Stomach (tissue), 4 donors: Measurements from ENCODE around the gene MACROH2A1.

Source experiments
- EP300 ChIP-seq: sonication (generic); formaldehyde crosslinking; IDR thresholded peaks from one replicate; pipeline ENCODE4 v1.6.1; 2017; ENCODE audit warnings: antibody characterized with exemption
- POLR2AphosphoS5 ChIP-seq, 3 donors: sonication (generic); formaldehyde crosslinking; IDR thresholded peaks; one replicate each; pipeline ENCODE4 v1.6.1; 2016; ENCODE audit warnings: antibody characterized with exemption in 3 of 3
- TF ChIP-seq, protein P1 (sequence below), 7 experiments: fragments of 450-650 bp in 4 of 7; fragments of 200-600 bp in 3 of 7; sonication (generic) in 3 of 7; IDR thresholded peaks; one replicate each; pipeline ENCODE4 v1.5.1; 2016 to 2019; ENCODE audit warnings: antibody characterized with exemption in 7 of 7, control low read depth in 2 of 7, mild to moderate bottlenecking in 1 of 7

DNA sequence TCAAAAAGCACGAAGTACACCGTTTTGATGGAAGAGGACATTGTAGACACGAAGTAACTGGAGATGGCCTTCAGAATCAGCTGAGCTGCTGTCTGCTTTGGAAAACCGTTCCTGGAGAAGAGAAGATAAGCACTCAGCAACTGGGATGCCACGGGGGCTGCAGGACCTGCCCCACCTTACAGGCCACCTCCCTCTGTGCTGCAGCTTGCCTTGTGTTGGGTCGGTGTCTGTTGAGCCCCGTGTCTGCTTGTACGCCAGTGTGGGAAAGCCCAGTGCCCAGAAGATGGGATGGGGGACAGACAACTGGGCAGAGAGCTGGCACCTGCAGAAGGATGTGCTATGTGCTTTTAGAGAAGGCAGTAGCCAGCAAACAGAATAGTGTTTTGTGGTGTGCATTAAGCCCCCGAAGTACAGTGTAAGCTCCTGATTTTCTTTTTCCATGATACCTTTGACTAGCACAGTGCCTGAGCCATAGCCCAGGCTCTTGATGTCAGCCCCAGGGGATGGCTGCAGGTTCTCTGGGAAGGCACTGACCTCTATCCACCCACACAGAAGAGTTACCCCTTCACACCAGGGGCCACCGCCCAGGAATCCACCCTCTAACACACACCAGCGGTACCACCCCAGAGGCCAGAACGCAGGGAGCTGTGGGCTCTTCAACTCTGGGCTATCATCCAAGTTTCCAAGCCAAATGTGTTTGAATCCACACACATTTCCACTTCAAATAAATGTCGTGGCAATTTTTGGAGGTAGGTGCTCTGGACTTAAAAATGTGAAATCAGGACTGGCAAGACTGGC is 63.8 kb downstream of the MACROH2A1 start:
- TF ChIP-seq, protein P1, sequence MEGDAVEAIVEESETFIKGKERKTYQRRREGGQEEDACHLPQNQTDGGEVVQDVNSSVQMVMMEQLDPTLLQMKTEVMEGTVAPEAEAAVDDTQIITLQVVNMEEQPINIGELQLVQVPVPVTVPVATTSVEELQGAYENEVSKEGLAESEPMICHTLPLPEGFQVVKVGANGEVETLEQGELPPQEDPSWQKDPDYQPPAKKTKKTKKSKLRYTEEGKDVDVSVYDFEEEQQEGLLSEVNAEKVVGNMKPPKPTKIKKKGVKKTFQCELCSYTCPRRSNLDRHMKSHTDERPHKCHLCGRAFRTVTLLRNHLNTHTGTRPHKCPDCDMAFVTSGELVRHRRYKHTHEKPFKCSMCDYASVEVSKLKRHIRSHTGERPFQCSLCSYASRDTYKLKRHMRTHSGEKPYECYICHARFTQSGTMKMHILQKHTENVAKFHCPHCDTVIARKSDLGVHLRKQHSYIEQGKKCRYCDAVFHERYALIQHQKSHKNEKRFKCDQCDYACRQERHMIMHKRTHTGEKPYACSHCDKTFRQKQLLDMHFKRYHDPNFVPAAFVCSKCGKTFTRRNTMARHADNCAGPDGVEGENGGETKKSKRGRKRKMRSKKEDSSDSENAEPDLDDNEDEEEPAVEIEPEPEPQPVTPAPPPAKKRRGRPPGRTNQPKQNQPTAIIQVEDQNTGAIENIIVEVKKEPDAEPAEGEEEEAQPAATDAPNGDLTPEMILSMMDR (IDR thresholded peaks at IDR 0.05): no peak
- TF ChIP-seq EP300: no peak
- TF ChIP-seq POLR2AphosphoS5 (IDR thresholded peaks at IDR 0.05): no peak
